HCT116 (cell line): Measurements from ENCODE around the gene MED13L.

Experiments used
- ELF1 ChIP-seq: IDR thresholded peaks from 2 replicates; pipeline ENCODE4 v1.6.1; 2012; ENCODE audit warnings: low read depth, borderline replicate concordance
- EZH2 ChIP-seq: fragments of 200-600 bp; sonication (generic); IDR thresholded peaks from 2 replicates; pipeline ENCODE4 v1.6.1; 2017; ENCODE audit warnings: antibody characterized with exemption, mixed run types
- FOSL1 ChIP-seq: IDR thresholded peaks from 2 replicates; pipeline ENCODE4 v1.6.1; 2012; ENCODE audit warnings: low read depth
- POLR2A ChIP-seq: IDR thresholded peaks from 2 replicates; pipeline ENCODE4 v1.7.0; 2011; ENCODE audit warnings: borderline replicate concordance; ENCODE audit not compliant: insufficient read depth, insufficient read length; ENCODE audit errors: extremely low read depth
- POLR2AphosphoS5 ChIP-seq: IDR thresholded peaks from 2 replicates; pipeline ENCODE4 v1.6.1; 2011; ENCODE audit warnings: mild to moderate bottlenecking, low read depth, low read length, moderate library complexity
- SIN3A ChIP-seq: IDR thresholded peaks from 2 replicates; pipeline ENCODE4 v1.6.1; 2012; ENCODE audit warnings: low read depth
- SP1 ChIP-seq: IDR thresholded peaks from 2 replicates; pipeline ENCODE4 v1.6.1; 2012; ENCODE audit warnings: low read depth
- TCF7L2 ChIP-seq: IDR thresholded peaks from 2 replicates; pipeline ENCODE4 v1.7.0; 2011; ENCODE audit warnings: borderline replicate concordance, inconsistent platforms; ENCODE audit not compliant: insufficient read depth, insufficient read length; ENCODE audit errors: extremely low read depth
- YY1 ChIP-seq: IDR thresholded peaks from 2 replicates; pipeline ENCODE4 v1.6.1; 2011; ENCODE audit warnings: low read length, low read depth, moderate library complexity, mild to moderate bottlenecking; ENCODE audit not compliant: insufficient replicate concordance; ENCODE audit errors: extremely low read depth
- ZFX ChIP-seq: fragments of 450-650 bp; IDR thresholded peaks from 2 replicates; pipeline ENCODE4 v1.6.1; 2017
- ZNF274 ChIP-seq: fragments of 200-500 bp; sonication (Bioruptor generic); IDR thresholded peaks from 2 replicates; pipeline ENCODE4 v1.6.1; 2014; ENCODE audit warnings: mild to moderate bottlenecking, low read depth, low read length, inconsistent platforms
- TF ChIP-seq, protein P1 (sequence below): IDR thresholded peaks from 2 replicates; pipeline ENCODE4 v1.6.1; 2012; ENCODE audit warnings: low read depth
- TF ChIP-seq, protein P2 (sequence below), 3 experiments: fragments of 200-600 bp in 1 of 3; sonication (generic) in 1 of 3; IDR thresholded peaks in 2 of 3; conservative IDR thresholded peaks in 1 of 3; 2 replicates each; pipeline ENCODE4 v1.5.1; 2012 to 2017; ENCODE audit warnings: low read depth in 2 of 3, low read length in 2 of 3, antibody characterized with exemption in 1 of 3, borderline replicate concordance in 1 of 3, control low read depth in 1 of 3, mild to moderate bottlenecking in 1 of 3, mixed read lengths in 1 of 3, mixed run types in 1 of 3, moderate library complexity in 1 of 3; ENCODE audit not compliant: insufficient read depth in 1 of 3
- TF ChIP-seq, protein P3 (sequence below): IDR thresholded peaks from 2 replicates; pipeline ENCODE4 v1.6.1; 2012

DNA sequence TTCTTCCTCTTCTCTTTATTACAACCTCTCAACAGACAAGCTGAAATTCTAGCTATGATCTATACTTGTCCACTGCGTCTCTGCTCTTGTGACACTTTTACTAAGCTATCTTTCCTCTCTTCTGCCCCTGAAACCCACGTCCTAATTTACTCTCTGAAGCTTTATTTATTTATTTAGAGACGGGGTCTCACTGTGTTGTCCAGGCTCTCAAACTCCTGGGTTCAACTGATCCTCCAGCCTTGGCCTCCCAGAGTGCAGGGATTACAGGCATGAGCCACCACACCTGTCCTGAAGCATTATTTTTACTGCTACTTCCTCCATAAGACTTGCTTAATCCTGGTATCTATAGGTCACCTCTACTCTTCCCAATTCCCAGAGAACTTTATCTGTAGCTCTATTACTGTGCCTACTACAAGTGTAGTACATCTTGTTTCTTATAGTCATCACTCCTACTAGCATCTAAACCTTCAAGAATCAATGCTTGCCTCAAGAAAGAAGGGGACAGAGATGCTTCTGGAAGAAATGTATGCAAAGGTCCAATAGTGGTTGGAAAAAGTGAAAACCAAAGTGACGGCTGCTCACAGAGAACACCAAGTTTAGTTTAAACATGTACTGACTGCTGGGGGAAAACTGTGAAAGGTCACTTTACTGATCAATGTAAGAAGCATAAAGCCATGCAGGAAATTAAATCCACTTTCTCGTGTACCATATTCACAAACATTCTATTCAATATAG is 61.3 kb downstream of the MED13L start:
- no peak for TF ChIP-seq POLR2A
- no peak for TF ChIP-seq EZH2
- TF ChIP-seq, protein P1, sequence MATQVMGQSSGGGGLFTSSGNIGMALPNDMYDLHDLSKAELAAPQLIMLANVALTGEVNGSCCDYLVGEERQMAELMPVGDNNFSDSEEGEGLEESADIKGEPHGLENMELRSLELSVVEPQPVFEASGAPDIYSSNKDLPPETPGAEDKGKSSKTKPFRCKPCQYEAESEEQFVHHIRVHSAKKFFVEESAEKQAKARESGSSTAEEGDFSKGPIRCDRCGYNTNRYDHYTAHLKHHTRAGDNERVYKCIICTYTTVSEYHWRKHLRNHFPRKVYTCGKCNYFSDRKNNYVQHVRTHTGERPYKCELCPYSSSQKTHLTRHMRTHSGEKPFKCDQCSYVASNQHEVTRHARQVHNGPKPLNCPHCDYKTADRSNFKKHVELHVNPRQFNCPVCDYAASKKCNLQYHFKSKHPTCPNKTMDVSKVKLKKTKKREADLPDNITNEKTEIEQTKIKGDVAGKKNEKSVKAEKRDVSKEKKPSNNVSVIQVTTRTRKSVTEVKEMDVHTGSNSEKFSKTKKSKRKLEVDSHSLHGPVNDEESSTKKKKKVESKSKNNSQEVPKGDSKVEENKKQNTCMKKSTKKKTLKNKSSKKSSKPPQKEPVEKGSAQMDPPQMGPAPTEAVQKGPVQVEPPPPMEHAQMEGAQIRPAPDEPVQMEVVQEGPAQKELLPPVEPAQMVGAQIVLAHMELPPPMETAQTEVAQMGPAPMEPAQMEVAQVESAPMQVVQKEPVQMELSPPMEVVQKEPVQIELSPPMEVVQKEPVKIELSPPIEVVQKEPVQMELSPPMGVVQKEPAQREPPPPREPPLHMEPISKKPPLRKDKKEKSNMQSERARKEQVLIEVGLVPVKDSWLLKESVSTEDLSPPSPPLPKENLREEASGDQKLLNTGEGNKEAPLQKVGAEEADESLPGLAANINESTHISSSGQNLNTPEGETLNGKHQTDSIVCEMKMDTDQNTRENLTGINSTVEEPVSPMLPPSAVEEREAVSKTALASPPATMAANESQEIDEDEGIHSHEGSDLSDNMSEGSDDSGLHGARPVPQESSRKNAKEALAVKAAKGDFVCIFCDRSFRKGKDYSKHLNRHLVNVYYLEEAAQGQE = no peak
- TF ChIP-seq, protein P2, sequence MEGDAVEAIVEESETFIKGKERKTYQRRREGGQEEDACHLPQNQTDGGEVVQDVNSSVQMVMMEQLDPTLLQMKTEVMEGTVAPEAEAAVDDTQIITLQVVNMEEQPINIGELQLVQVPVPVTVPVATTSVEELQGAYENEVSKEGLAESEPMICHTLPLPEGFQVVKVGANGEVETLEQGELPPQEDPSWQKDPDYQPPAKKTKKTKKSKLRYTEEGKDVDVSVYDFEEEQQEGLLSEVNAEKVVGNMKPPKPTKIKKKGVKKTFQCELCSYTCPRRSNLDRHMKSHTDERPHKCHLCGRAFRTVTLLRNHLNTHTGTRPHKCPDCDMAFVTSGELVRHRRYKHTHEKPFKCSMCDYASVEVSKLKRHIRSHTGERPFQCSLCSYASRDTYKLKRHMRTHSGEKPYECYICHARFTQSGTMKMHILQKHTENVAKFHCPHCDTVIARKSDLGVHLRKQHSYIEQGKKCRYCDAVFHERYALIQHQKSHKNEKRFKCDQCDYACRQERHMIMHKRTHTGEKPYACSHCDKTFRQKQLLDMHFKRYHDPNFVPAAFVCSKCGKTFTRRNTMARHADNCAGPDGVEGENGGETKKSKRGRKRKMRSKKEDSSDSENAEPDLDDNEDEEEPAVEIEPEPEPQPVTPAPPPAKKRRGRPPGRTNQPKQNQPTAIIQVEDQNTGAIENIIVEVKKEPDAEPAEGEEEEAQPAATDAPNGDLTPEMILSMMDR (IDR thresholded peaks at IDR 0.05 in 2 of 3, conservative IDR thresholded peaks at IDR 0.05 in 1 of 3; ENCODE audit: borderline replicate concordance in 1 of 3, insufficient read depth in 1 of 3, low read depth in 2 of 3, low read length in 2 of 3) = no peak
- no peak for TF ChIP-seq SP1
- no peak for TF ChIP-seq YY1
- no peak for TF ChIP-seq POLR2AphosphoS5
- TF ChIP-seq, protein P3, sequence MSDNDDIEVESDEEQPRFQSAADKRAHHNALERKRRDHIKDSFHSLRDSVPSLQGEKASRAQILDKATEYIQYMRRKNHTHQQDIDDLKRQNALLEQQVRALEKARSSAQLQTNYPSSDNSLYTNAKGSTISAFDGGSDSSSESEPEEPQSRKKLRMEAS = no peak
- TF ChIP-seq ELF1 = no peak
- no peak for TF ChIP-seq ZFX
- TF ChIP-seq TCF7L2 = no peak
- TF ChIP-seq ZNF274 = no peak
- no peak for TF ChIP-seq FOSL1
- TF ChIP-seq SIN3A = no peak
